GM21515 (cell line): Measurements from ENCODE around the gene CACNG6.

ENCODE experiments used
- ATAC-seq: cut with Tn5 transposase; IDR thresholded peaks from one replicate; pipeline ENCODE4 v1.9.1; 2021; ENCODE audit not compliant: unreplicated experiment

CACNG6 gene

DNA sequence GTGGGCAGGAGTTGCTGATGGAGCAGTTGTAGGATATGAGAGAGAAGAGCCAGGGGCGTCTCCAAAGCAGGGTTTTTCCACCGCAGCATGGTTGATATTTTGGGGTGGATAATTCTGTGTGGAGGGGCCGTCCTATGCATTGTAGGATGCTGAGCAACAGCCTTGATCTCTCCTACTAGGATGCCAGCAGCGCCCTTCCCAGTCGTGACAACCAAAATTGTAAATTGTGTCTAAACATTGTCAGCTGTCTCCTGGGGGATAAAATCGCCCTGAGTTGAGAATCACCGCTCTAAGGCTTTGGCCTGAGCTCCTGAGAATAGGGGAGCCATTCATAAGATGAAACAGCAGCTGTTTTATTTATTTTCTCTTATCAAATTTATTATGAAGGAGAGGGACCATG, 24.5 kb upstream of the CACNG6 start:
- ATAC-seq, result no peak

DNA sequence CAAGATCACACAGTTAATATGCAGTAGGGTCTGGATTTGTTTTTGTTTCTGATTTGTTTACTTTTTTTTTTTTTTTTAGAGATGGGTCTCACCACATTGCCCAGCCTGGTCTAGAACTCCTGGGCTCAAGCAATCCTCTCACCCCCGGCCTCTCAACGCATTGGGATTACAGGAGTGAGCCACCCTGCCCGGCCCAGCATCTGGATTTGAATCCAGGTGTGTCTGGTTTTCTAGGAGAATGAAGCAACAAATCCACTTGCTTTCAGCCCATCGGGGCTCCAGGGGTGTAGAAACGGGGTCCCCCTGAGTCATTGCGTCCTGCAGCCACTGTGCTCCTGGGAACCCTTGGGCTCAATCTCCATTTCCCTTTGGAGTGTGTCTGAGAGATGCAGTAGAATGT, 22.1 kb upstream of the CACNG6 start:
- ATAC-seq, result no peak

- no peak for ATAC-seq
These were observed 19.8 kb upstream of the CACNG6 start for GRCh38 chr19:53971673-53972072.

DNA sequence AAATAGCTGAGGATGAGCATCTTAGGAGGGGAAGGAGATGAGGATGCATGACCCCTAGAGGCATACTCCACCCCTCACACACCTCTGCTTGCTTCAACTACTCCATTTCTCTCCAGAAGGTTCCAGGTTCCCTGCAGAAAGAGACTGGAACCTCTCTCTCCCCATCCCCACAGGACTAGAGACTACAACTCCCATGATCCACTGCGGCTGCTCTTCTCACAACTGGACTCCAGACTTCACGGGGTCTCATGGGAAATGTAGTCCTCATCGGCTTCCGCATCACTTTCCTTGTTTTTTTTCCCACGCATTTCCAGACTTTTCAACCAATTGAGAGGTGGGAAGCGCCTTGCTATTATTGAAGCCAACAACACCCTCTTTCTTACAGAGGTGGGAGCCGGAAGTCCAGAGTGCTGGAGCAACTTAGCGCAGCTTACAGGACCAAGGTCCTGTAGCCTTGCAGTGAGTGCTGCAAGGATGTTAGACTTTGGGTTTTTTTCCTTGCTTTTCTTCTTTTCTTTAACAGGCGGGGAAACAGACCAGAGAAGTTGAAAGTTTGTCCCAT, 13.9 kb upstream of the CACNG6 start:
- ATAC-seq, result no peak

DNA sequence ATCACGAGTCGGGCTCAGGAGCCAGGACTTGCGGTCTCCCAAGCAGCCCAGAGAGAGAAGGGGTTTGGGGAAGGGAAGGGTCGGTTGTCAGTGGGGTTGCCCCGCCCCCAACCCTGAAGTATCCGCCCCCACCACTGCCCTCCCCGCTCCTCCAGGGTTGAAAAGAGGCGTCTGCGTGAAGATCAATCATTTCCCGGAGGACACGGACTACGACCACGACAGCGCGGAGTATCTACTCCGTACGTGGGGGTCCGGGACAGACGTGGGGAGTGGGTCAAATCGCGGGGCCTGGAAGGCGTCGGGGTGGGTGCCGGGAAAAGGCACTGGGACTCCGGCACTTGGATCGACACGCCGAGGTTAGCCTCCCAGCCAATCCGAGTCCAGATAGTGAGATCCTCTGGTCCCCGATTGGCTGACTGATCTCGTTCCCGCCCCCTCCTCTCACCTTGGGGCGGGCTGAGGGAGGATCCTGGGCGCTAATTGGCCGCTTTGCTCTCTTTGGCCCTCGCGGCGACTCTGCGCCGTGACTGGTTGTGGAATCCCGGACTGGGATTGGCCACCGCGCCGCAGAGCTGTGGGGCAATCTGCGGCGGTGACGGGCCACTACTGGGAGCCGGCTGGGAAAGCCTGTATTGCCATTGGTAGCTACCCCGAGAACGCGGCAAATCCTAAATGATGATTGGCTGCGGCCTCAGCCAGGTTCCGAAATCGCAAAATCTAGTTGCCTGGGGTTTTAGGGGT, 13.3 kb upstream of the CACNG6 start:
- no peak for ATAC-seq

DNA sequence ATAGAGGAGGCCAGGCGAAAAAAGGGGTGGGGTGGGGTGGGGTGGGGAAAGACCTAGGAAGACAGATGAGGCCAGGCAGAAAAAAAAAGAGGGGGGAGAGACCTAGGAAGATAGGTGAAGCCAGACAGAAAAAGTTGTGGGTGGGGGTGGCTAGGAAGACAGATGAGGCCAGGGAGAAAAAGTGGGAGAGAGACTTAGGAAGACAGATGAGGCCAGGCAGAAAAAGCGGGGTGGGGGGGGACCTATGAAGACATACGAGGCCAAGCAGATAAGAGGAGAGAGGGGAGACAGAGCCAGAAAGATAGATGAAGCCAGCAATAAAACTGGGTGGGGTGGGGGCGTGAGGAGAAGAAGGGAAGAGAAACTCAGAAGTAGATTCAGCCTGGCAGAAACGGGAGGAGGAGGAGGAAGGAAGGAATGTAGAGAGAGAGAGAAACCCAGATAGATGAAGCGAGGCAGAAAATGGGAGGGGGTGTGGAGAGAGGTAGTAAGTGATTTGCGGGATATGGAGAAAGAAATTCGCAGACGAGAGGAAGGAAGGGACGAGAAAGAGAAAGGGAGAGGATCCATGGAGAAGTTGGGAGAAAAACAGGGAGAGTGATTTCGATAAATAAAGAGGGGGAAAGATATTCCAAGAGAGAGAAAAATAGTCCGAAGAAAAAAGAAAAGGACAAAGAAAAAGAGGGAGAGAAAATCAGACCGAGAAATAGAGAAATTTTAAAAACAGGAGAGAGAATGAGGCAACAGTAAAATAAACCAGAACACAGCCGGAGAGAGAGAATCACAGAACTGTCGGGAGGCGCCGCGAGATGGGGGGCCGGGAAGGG, 12.2 kb upstream of the CACNG6 start:
- no peak for ATAC-seq

DNA sequence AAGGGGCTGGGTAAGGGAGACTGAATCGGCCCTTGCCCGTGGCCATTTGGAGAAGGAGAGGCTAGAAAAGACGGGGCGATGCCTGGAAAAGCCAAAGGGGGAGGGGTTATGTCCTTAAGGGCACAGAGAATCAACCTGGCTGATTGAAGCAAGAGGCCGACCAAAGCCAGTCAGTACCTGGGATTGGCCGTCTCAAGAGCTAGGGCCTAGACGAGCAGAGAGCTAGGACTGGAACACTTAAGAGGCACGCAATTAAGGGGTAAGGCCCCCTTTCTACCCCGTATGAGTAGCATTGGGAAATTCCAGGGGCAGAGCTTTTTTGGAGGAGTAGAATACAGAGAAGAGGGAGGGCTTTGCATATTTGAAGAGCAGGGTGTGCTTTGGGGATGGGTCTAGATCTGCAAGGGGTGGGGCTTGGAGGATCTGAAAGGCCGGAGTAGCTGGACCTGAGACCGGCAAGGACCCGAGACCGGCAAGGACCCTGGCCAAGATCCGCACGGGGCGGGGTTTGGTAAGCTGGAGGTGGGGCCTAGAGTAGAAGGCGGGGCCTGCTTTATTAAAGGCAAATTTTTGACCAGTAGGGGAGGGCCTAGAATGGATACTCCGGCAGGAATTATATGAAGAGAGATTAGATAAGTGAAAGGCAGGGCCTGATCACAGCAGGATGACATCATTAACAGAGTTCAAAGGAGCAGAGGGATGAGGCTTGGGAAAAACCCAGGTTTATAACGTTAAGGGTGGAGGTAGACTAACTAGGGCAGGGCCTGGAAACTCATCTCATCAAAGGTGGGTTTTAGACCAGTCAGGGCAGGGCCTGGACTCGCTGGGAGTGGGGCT, 10.7 kb upstream of the CACNG6 start:
- ATAC-seq, result no peak

- ATAC-seq, result no peak
These were observed 10.0 kb upstream of the CACNG6 start for GRCh38 chr19:53981376-53981951.

- ATAC-seq, result no peak
These were observed 9.4 kb upstream of the CACNG6 start for GRCh38 chr19:53982001-53982451.

GRCh38 chr19:53982611-53983010, 8.8 kb upstream of the CACNG6 start:
- no peak for ATAC-seq

- ATAC-seq, result no peak
These were observed 7.8 kb upstream of the CACNG6 start for GRCh38 chr19:53983457-53984289.

GRCh38 chr19:53985863-53986262, 5.6 kb upstream of the CACNG6 start:
- no peak for ATAC-seq

- no peak for ATAC-seq
These were observed 2.5 kb upstream of the CACNG6 start for GRCh38 chr19:53988981-53989380.

DNA sequence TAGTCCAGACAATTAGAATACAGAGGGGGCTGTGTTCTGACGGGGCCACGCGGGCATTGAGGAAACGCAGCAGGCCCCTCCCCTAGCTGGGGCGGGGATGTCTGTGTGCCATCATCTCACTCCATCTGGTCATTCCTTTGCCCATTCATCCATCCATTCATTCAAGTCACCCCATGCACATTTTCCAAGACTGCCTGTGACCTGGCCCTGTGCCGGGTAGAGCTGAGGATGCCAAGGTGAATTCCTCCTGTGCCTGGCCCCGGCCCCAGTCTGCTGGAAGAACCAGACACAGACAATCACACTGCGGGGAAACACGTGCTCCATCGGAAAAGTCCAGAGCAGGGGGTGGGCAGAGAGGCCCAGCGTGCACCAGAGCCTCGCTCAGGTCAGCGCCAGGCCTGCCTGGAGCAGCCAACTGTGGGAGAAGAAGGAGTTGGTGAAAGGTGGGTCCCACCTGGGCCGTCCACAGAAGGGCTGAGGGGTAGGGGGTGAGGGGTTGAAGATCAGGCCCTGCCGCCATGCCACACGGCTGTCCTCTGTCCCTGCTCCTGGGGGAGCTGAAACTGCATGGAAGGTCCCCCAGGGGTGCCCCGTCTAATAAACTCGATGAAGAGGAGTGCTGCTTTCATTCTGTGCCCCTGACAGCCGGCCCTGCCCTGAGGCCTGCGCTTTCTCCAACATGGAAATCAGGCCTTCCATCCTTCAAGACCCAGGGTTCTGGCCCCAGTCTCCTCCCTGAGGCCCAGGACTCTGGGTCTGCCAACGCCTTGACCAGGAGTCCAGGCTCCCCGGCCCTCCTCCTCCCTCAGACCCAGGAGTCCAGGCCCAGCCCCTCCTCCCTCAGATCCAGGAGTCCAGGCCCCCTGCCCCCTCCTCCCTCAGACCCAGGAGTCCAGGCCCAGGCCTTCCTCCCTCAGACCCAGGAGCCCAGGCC, 1.6 kb upstream of the CACNG6 start:
- no peak for ATAC-seq

- ATAC-seq, result no peak
These were observed 774 bp downstream of the CACNG6 start for GRCh38 chr19:53992211-53992610.

- no peak for ATAC-seq
These were observed 1.4 kb downstream of the CACNG6 start for GRCh38 chr19:53992815-53993214.

- no peak for ATAC-seq
These were observed 2.0 kb downstream of the CACNG6 start for GRCh38 chr19:53993448-53993847.

DNA sequence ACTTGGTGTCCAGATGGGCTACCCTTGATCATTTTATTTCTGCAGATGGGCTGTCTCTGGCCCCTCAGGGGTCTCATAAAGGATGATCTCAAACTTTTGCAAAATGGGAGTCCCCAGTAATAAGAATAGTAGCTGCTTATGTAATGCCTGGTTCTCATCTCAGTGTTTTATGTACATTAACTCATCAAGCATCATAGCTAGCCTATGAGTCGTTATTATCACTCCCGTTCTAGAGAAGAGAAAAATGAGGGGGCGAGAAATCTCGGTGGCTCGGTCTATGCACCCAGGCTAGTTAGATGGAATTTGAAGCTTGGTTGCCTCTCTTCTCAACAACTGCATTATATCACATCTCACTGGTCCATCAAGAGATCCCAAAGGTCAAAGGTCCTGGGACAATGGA, 3.4 kb downstream of the CACNG6 start:
- ATAC-seq, result no peak

- ATAC-seq, result no peak
These were observed 6.8 kb downstream of the CACNG6 start for GRCh38 chr19:53998223-53998622.
